Measurements from ENCODE around the gene TRABD2B. TPM values are rescaled to one million over a fixed set of nuclear protein-coding genes. Genes with fewer than 3 reads are reported as not detected.

Gene TRABD2B
- total RNA-seq, 2 donors from 2014 or later = 3.8 to 10.7 TPM

- TF ChIP-seq CTCF (IDR thresholded peaks at IDR 0.05) = no peak
- DNase-seq (ENCODE audit: low spot score) = no peak
These were observed 149.4 kb downstream of the TRABD2B start for GRCh38 chr1:47847763-47848162.

GRCh38 chr1:47844558-47844955 lies 152.6 kb downstream of the TRABD2B start:
- H3K9me3 ChIP-seq = no peaks in the 10 kb centered on the region
- H3K27me3 ChIP-seq (replicated peaks; ENCODE audit: insufficient read depth) = no peaks in the 10 kb centered on the region
- no peaks in the 10 kb centered on the region for H3K36me3 ChIP-seq
- H3K27ac ChIP-seq = no peak overlapping the region
- H3K4me1 ChIP-seq (ENCODE audit: control insufficient read depth in 1 of 2, low read depth in 2 of 2) = peaks cover 0 to 12% of the 10 kb centered on the region in 2 donors
- no peak overlapping the region for H3K4me3 ChIP-seq
- no peak for TF ChIP-seq CTCF (IDR thresholded peaks at IDR 0.05)
- no peak for DNase-seq (ENCODE audit: low spot score)
- no peak for ATAC-seq (ENCODE audit: insufficient number of reproducible peaks, low FRiP score, low read depth)

More at GRCh38 chr1:47847763-47848162, 149.4 kb downstream of the TRABD2B start:
- Histone ChIP-seq H3K9me3 (no peaks in the 10 kb centered on the region), H3K27me3 (replicated peaks; ENCODE audit: insufficient read depth) (no peaks in the 10 kb centered on the region), H3K4me1 (ENCODE audit: control insufficient read depth in 1 of 2, low read depth in 2 of 2) (no peaks in the 10 kb centered on the region), H3K4me3 (no peak overlapping the region), H3K36me3 (no peaks in the 10 kb centered on the region), H3K27ac (no peak overlapping the region)
- no peak for ATAC-seq (ENCODE audit: insufficient number of reproducible peaks, low FRiP score, low read depth)

GRCh38 chr1:47843781-47844557 lies 153.2 kb downstream of the TRABD2B start:
- H3K4me1 ChIP-seq (ENCODE audit: control insufficient read depth in 1 of 2, low read depth in 2 of 2) = peaks cover 0 to 18% of the 10 kb centered on the region in 2 donors
- H3K4me3 ChIP-seq = no peak overlapping the region
- no peaks in the 10 kb centered on the region for H3K27me3 ChIP-seq (replicated peaks; ENCODE audit: insufficient read depth)
- no peak for DNase-seq (ENCODE audit: low spot score)
- H3K9me3 ChIP-seq = no peaks in the 10 kb centered on the region
- no peaks in the 10 kb centered on the region for H3K36me3 ChIP-seq
- ATAC-seq (ENCODE audit: insufficient number of reproducible peaks, low FRiP score, low read depth) = no peak
- H3K27ac ChIP-seq = no peak overlapping the region
- no peak for TF ChIP-seq CTCF (IDR thresholded peaks at IDR 0.05)

GRCh38 chr1:47843059-47843458 lies 154.1 kb downstream of the TRABD2B start:
- TF ChIP-seq CTCF (IDR thresholded peaks at IDR 0.05) = no peak
- no peak overlapping the region for H3K4me3 ChIP-seq
- peaks cover 0 to 27% of the 10 kb centered on the region in 2 donors for H3K4me1 ChIP-seq (ENCODE audit: control insufficient read depth in 1 of 2, low read depth in 2 of 2)
- H3K9me3 ChIP-seq = no peaks in the 10 kb centered on the region
- ATAC-seq (ENCODE audit: insufficient number of reproducible peaks, low FRiP score, low read depth) = no peak
- H3K36me3 ChIP-seq = no peaks in the 10 kb centered on the region
- H3K27me3 ChIP-seq (replicated peaks; ENCODE audit: insufficient read depth) = no peaks in the 10 kb centered on the region
- no peak overlapping the region for H3K27ac ChIP-seq
- no peak for DNase-seq (ENCODE audit: low spot score)

GRCh38 chr1:47842228-47842919 lies 154.8 kb downstream of the TRABD2B start:
- DNase-seq (ENCODE audit: low spot score) = no peak
- ATAC-seq (ENCODE audit: insufficient number of reproducible peaks, low FRiP score, low read depth) = no peak
- peaks cover 7 to 34% of the 10 kb centered on the region in 2 donors for H3K4me1 ChIP-seq (ENCODE audit: control insufficient read depth in 1 of 2, low read depth in 2 of 2)
- H3K9me3 ChIP-seq = no peaks in the 10 kb centered on the region
- H3K36me3 ChIP-seq = no peaks in the 10 kb centered on the region
- H3K27ac ChIP-seq = no peak overlapping the region
- no peaks in the 10 kb centered on the region for H3K27me3 ChIP-seq (replicated peaks; ENCODE audit: insufficient read depth)
- TF ChIP-seq CTCF (IDR thresholded peaks at IDR 0.05) = no peak
- no peak overlapping the region for H3K4me3 ChIP-seq
